Mesenchymal stem cell (in vitro differentiated cells and primary cell): ENCODE data around the gene BYSL. TPM values are rescaled to one million over a fixed set of nuclear protein-coding genes. Genes with fewer than 3 reads are reported as not detected.

Experiments used
- small RNA-seq: library from polyadenylated mRNA; stranded (forward); fragments of <200 nt; extraction: miRNeasy Mini kit (QIAGEN cat#:217004); gene quantifications from one replicate; pipeline ENCODE3, GENCODE V24; 2013; ENCODE audit warnings: low read depth

The BYSL gene

Small RNAs within 50 kb of the gene (small RNA-seq; reads per million reads assigned to genes)
- not detected for gene RF00019
